Bronchial epithelial cell (primary cell): ENCODE data around the gene NSMCE1. TPM values are rescaled to one million over a fixed set of nuclear protein-coding genes. Genes with fewer than 3 reads are reported as not detected.

ENCODE experiments used
- DNase-seq: peaks from one replicate; pipeline ENCODE4 v3.0.0-alpha.2; 2010; ENCODE audit warnings: low read depth
- FAIRE-seq: peaks from 2 replicates; lab custom pipeline; 2011; peaks lifted over from hg19 to GRCh38; lab: Jason Lieb, UNC
- H3K27me3 ChIP-seq: 2 replicates; pipeline ENCODE4 v1.5.1; 2011; ENCODE audit warnings: low read length; ENCODE audit not compliant: control insufficient read depth, insufficient read depth
- H3K36me3 ChIP-seq: 2 replicates; pipeline ENCODE4 v1.5.1; 2011; ENCODE audit warnings: low read length; ENCODE audit not compliant: control insufficient read depth, insufficient read depth
- H3K4me3 ChIP-seq: 2 replicates; pipeline ENCODE4 v1.5.1; 2011; ENCODE audit warnings: mild to moderate bottlenecking, low read depth, low read length, control low read depth
- CTCF ChIP-seq: IDR thresholded peaks from 2 replicates; pipeline ENCODE4 v1.5.1; 2011; ENCODE audit warnings: mild to moderate bottlenecking, moderate library complexity, low read length, control low read depth, inconsistent platforms; ENCODE audit not compliant: insufficient read depth, severe bottlenecking
- total RNA-seq: library from RNA; depleted of rRNA; stranded (reverse); fragments of >200 nt; gene quantifications from 2 replicates; pipeline ENCODE4 v1.2.1, GENCODE V29; 2014

Gene NSMCE1
- total RNA-seq, 1 donor from 2014 or later, result 111 TPM

- peaks cover 6% of the 10 kb centered on the region for H3K36me3 ChIP-seq
- DNase-seq, result no peak
- no peak for FAIRE-seq
Measured at GRCh38 chr16:27223701-27224100, 44.9 kb downstream of the NSMCE1 start.

GRCh38 chr16:27223226-27223610, 45.4 kb downstream of the NSMCE1 start:
- peaks cover 6% of the 10 kb centered on the region for H3K36me3 ChIP-seq
- DNase-seq (no peak), FAIRE-seq (no peak)
- no peak for TF ChIP-seq CTCF
- H3K27me3 ChIP-seq, result no peaks in the 10 kb centered on the region
- no peak overlapping the region for H3K4me3 ChIP-seq

More at GRCh38 chr16:27223701-27224100, 44.9 kb downstream of the NSMCE1 start:
- Histone ChIP-seq H3K4me3 (no peak overlapping the region), H3K27me3 (no peaks in the 10 kb centered on the region)
- TF ChIP-seq CTCF, result no peak

- Histone ChIP-seq H3K36me3 (peaks cover 6% of the 10 kb centered on the region), H3K27me3 (no peaks in the 10 kb centered on the region), H3K4me3 (no peak overlapping the region)
- FAIRE-seq (no peak), DNase-seq (no peak)
- no peak for TF ChIP-seq CTCF
Measured at GRCh38 chr16:27222249-27223225, 46.0 kb downstream of the NSMCE1 start.

GRCh38 chr16:27221576-27222248, 46.9 kb downstream of the NSMCE1 start:
- TF ChIP-seq CTCF, result no peak
- Histone ChIP-seq H3K27me3 (no peaks in the 10 kb centered on the region), H3K4me3 (no peak overlapping the region), H3K36me3 (peaks cover 4% of the 10 kb centered on the region)
- FAIRE-seq, result no peak
- DNase-seq, result no peak

GRCh38 chr16:27220991-27221390, 47.6 kb downstream of the NSMCE1 start:
- DNase-seq, result no peak
- no peak for TF ChIP-seq CTCF
- H3K4me3 ChIP-seq, result no peak overlapping the region

More at GRCh38 chr16:27220991-27221390, 47.6 kb downstream of the NSMCE1 start:
- no peak for FAIRE-seq
- H3K27me3 ChIP-seq, result no peaks in the 10 kb centered on the region
- H3K36me3 ChIP-seq, result peaks cover 4% of the 10 kb centered on the region
